H1 (cell line): ENCODE data around the gene RFXAP. TPM values are rescaled to one million over a fixed set of nuclear protein-coding genes. Genes with fewer than 3 reads are reported as not detected.

Source experiments
- CTCF ChIA-PET: fragments of 300-600 bp; sonication (Branson Sonifier 250); formaldehyde crosslinking; loops from one replicate; lab custom pipeline; 2021; ENCODE audit not compliant: partially characterized antibody; lab: Charles Lee
- POLR2A ChIA-PET: fragments of 300-600 bp; sonication (Branson Sonifier 250); formaldehyde crosslinking; loops from one replicate; lab custom pipeline; 2021; ENCODE audit warnings: inconsistent platforms; ENCODE audit not compliant: partially characterized antibody; lab: Charles Lee
- DNase-seq, 2 experiments: peaks; one replicate each; pipeline versions ENCODE4 v3.0.0 to v3.0.0-alpha.2; 2010 to 2022; ENCODE audit warnings: low spot score in 2 of 2, low read depth in 1 of 2, mixed read lengths in 1 of 2
- FAIRE-seq: peaks from 2 replicates; lab custom pipeline; 2011; peaks lifted over from hg19 to GRCh38; lab: Jason Lieb, UNC
- H2AFZ ChIP-seq: 2 replicates; pipeline ENCODE4 v1.8.1; 2012; ENCODE audit warnings: low read length, inconsistent platforms
- H2AK5ac ChIP-seq: 2 replicates; pipeline ENCODE4 v1.6.1; 2013; ENCODE audit warnings: low read depth, low read length
- H2BK120ac ChIP-seq: replicated peaks from 2 replicates; pipeline ENCODE3; 2013; ENCODE audit warnings: low read depth, low read length, inconsistent platforms
- H2BK12ac ChIP-seq: 2 replicates; pipeline ENCODE4 v1.6.1; 2013; ENCODE audit warnings: low read depth, low read length
- H2BK15ac ChIP-seq: 2 replicates; pipeline ENCODE4 v1.6.1; 2013; ENCODE audit warnings: low read length
- H2BK20ac ChIP-seq: 2 replicates; pipeline ENCODE4 v1.6.1; 2013; ENCODE audit warnings: low read length
- H2BK5ac ChIP-seq: 2 replicates; pipeline ENCODE4 v1.6.1; 2013; ENCODE audit warnings: low read depth, low read length
- H3K14ac ChIP-seq: 2 replicates; pipeline ENCODE4 v1.6.1; 2013; ENCODE audit warnings: inconsistent platforms; ENCODE audit not compliant: insufficient read length
- H3K18ac ChIP-seq: 2 replicates; pipeline ENCODE4 v1.6.1; 2013; ENCODE audit warnings: low read length; ENCODE audit errors: extremely low read depth
- H3K23ac ChIP-seq: 2 replicates; pipeline ENCODE4 v1.6.1; 2013; ENCODE audit warnings: inconsistent platforms; ENCODE audit not compliant: insufficient read length
- H3K23me2 ChIP-seq: 2 replicates; pipeline ENCODE4 v1.6.1; 2013; ENCODE audit warnings: low read depth, low read length
- H3K27ac ChIP-seq: 2 replicates; pipeline ENCODE4 v1.6.1; 2011; ENCODE audit warnings: low read depth, low read length, inconsistent platforms
- H3K27me3 ChIP-seq, 4 experiments: replicated peaks in 1 of 4; 1 replicate in 1 of 4; 2 replicates in 3 of 4; pipeline versions ENCODE4 v1.6.1 to v1.8.1; 2011 to 2013; ENCODE audit warnings: low read length in 3 of 4, mild to moderate bottlenecking in 3 of 4, inconsistent platforms in 2 of 4, mixed read lengths in 2 of 4, moderate library complexity in 1 of 4; ENCODE audit not compliant: control insufficient read depth in 3 of 4, insufficient read depth in 3 of 4; ENCODE audit errors: extremely low read depth in 1 of 4
- H3K36me3 ChIP-seq, 4 experiments: 2 replicates each; pipeline versions ENCODE4 v1.6.1 to v1.8.1; 2011 to 2013; ENCODE audit warnings: mild to moderate bottlenecking in 4 of 4, low read length in 3 of 4, moderate library complexity in 2 of 4, control low read depth in 1 of 4, inconsistent platforms in 1 of 4; ENCODE audit not compliant: insufficient read depth in 4 of 4, control insufficient read depth in 2 of 4
- H3K4ac ChIP-seq: replicated peaks from 2 replicates; pipeline ENCODE3; 2013; ENCODE audit warnings: low read length, low read depth, mixed read lengths, inconsistent platforms; ENCODE audit not compliant: insufficient read length
- H3K4me1 ChIP-seq, 4 experiments: replicated peaks in 1 of 4; 1 replicate in 1 of 4; 2 replicates in 3 of 4; pipeline versions ENCODE4 v1.6.1 to v1.8.1; 2011 to 2013; ENCODE audit warnings: low read length in 3 of 4, inconsistent platforms in 2 of 4, mixed read lengths in 1 of 4; ENCODE audit not compliant: insufficient read depth in 4 of 4, control insufficient read depth in 3 of 4
- H3K4me2 ChIP-seq, 2 experiments: 2 replicates each; pipeline versions ENCODE4 v1.6.1 to v1.8.1; 2011 to 2013; ENCODE audit warnings: low read depth in 2 of 2, low read length in 2 of 2, control low read depth in 1 of 2, inconsistent platforms in 1 of 2, mild to moderate bottlenecking in 1 of 2; ENCODE audit not compliant: insufficient read depth in 1 of 2
- H3K4me3 ChIP-seq, 4 experiments: fragments of 200-600, 300-600 bp in 1 of 4; sonication (generic), shearing (Covaris generic), sonication (Bioruptor Twin) in 1 of 4; 2 replicates each; pipeline versions ENCODE4 v1.5.1 to v1.8.1; 2011 to 2016; ENCODE audit warnings: low read length in 4 of 4, low read depth in 3 of 4, control low read depth in 2 of 4, inconsistent platforms in 2 of 4, mild to moderate bottlenecking in 2 of 4, mixed read lengths in 1 of 4, moderate library complexity in 1 of 4; ENCODE audit not compliant: insufficient read depth in 2 of 4; ENCODE audit errors: extremely low read depth in 1 of 4
- H3K56ac ChIP-seq: replicated peaks from 2 replicates; pipeline ENCODE3; 2013; ENCODE audit warnings: low read depth, mild to moderate bottlenecking, mixed read lengths, low read length, inconsistent platforms; ENCODE audit not compliant: insufficient read length
- H3K79me1 ChIP-seq: 2 replicates; pipeline ENCODE4 v1.6.1; 2013; ENCODE audit warnings: low read depth, low read length, control low read depth
- H3K79me2 ChIP-seq, 2 experiments: 2 replicates each; pipeline versions ENCODE4 v1.6.1 to v1.8.1; 2012 to 2013; ENCODE audit warnings: low read length in 2 of 2, mild to moderate bottlenecking in 2 of 2, inconsistent platforms in 1 of 2; ENCODE audit not compliant: insufficient read depth in 2 of 2, control insufficient read depth in 1 of 2
- H3K9ac ChIP-seq, 4 experiments: replicated peaks in 1 of 4; 1 replicate in 1 of 4; 2 replicates in 3 of 4; pipeline versions ENCODE4 v1.6.1 to v1.8.1; 2011 to 2013; ENCODE audit warnings: low read depth in 3 of 4, low read length in 3 of 4, control low read depth in 2 of 4, mild to moderate bottlenecking in 2 of 4, moderate library complexity in 2 of 4, inconsistent platforms in 1 of 4; ENCODE audit errors: extremely low read depth in 1 of 4
- H3K9me3 ChIP-seq, 2 experiments: 2 replicates each; pipeline versions ENCODE4 v1.6.1 to v1.8.1; 2012 to 2013; ENCODE audit warnings: mild to moderate bottlenecking in 2 of 2, moderate library complexity in 2 of 2, control low read depth in 1 of 2, inconsistent platforms in 1 of 2, low read depth in 1 of 2, low read length in 1 of 2, mixed read lengths in 1 of 2; ENCODE audit not compliant: insufficient read depth in 2 of 2
- H4K20me1 ChIP-seq, 2 experiments: replicated peaks in 1 of 2; 2 replicates each; pipeline versions ENCODE3 to v1.8.1; 2011 to 2013; ENCODE audit warnings: inconsistent platforms in 2 of 2, low read length in 2 of 2, mild to moderate bottlenecking in 1 of 2; ENCODE audit not compliant: insufficient read depth in 2 of 2, control insufficient read depth in 1 of 2
- H4K5ac ChIP-seq: 2 replicates; pipeline ENCODE4 v1.6.1; 2013; ENCODE audit warnings: low read length, low read depth, mixed read lengths, inconsistent platforms; ENCODE audit not compliant: insufficient read length
- H4K8ac ChIP-seq: 2 replicates; pipeline ENCODE4 v1.8.0; 2013; ENCODE audit warnings: mild to moderate bottlenecking, moderate library complexity, low read length, inconsistent platforms; ENCODE audit not compliant: insufficient read depth; ENCODE audit errors: extremely low read depth
- H4K91ac ChIP-seq: replicated peaks from 2 replicates; pipeline ENCODE3; 2013; ENCODE audit warnings: low read length, mixed read lengths, inconsistent platforms; ENCODE audit not compliant: insufficient read length
- CTBP2 ChIP-seq: IDR thresholded peaks from 2 replicates; pipeline ENCODE4 v1.7.0; 2011; ENCODE audit warnings: borderline replicate concordance, mild to moderate bottlenecking, moderate library complexity, mixed read lengths, low read length; ENCODE audit not compliant: insufficient read depth, insufficient read length
- FOSL1 ChIP-seq: IDR thresholded peaks from 2 replicates; pipeline ENCODE4 v1.6.1; 2011; ENCODE audit warnings: mild to moderate bottlenecking, low read depth, low read length, moderate library complexity; ENCODE audit not compliant: insufficient read depth
- KDM1A ChIP-seq: fragments of 200-600, 300-600 bp; sonication (generic); IDR thresholded peaks from 2 replicates; pipeline ENCODE4 v1.7.1; 2016; ENCODE audit warnings: mild to moderate bottlenecking, low read length, borderline replicate concordance
- SP2 ChIP-seq: IDR thresholded peaks from 2 replicates; pipeline ENCODE4 v1.6.1; 2012; ENCODE audit warnings: mild to moderate bottlenecking, low read length, inconsistent platforms
- WGBS, 2 experiments: shearing (Covaris generic) in 1 of 2; methylation state at CpG; one replicate each; pipeline versions ENCODE4 v1.1.6 to v1.1.7; 2013 to 2015; ENCODE audit warnings: low lambda C conversion rate in 2 of 2, mixed read lengths in 2 of 2, inconsistent platforms in 1 of 2, low coverage in 1 of 2, missing lambda C conversion rate in 1 of 2; ENCODE audit not compliant: insufficient replicate concordance in 2 of 2, insufficient coverage in 1 of 2, insufficient read length in 1 of 2; ENCODE audit errors: extremely low coverage in 1 of 2, missing lambda C conversion rate in 1 of 2; 5-methylcytosine and 5-hydroxymethylcytosine counted together
- polyA plus RNA-seq, 7 experiments: library from polyadenylated mRNA; depleted of rRNA in 3 of 7; stranded (reverse) in 5 of 7; unstranded in 2 of 7; fragments of >200 nt in 5 of 7; fragments of 200-250 nt in 2 of 7; gene quantifications; 1 replicate in 5 of 7; 2 replicates in 1 of 7; 4 replicates in 1 of 7; pipeline versions ENCODE4 v1.2.1 to v1.2.3, GENCODE V29; 2011 to 2013; ENCODE audit warnings: missing spikeins in 2 of 7, mixed read lengths in 2 of 7
- total RNA-seq: library from RNA; stranded (reverse); fragmentation: NEBNext Ultra II Directional; extraction: Animal tissue kit (Norgen Biotek cat#: 25700); gene quantifications from 2 replicates; pipeline ENCODE4 v1.2.1, GENCODE V29; 2021

The RFXAP gene
- total and polyA plus RNA-seq, 2 of the 8 experiments (the other 6 are each of a cell fraction or from before 2014, with no cell fraction given): 5.2 to 11.5 TPM

DNA sequence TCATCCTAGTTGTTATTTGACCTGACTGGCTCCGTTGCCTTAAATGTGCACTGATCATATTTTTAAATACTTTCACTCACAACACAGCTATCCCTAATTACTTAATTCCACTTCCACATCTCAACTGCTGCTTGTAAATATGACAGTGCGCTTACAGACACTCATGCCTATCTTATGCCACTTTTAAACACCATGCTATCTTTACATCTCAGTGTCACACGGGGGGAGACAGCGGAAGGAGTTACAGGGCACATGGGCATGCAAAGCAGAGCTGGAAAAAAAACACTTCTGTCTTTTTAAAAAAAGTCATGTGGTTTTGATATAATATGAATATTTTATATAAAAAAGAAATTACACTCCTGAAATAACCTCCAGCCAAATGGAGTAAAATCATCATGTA, 56.9 kb downstream of the RFXAP start:
- no peak overlapping the region for H3K23ac ChIP-seq

More for the DNA sequence above, 56.9 kb downstream of the RFXAP start:
- Histone ChIP-seq H2BK12ac (no peak overlapping the region), H3K9ac (no peak overlapping the region), H2BK15ac (no peak overlapping the region), H2BK120ac (no peak overlapping the region), H3K79me1 (no peaks in the 10 kb centered on the region), H2AK5ac (no peak overlapping the region), H4K20me1 (no peaks in the 10 kb centered on the region), H2BK20ac (no peak overlapping the region), H4K8ac (no peak overlapping the region), H3K9me3 (no peaks in the 10 kb centered on the region), H3K4me2 (no peak overlapping the region), H3K4me3 (no peak overlapping the region), H3K4ac (no peak overlapping the region), H3K27me3 (no peaks in the 10 kb centered on the region), H3K23me2 (no peaks in the 10 kb centered on the region; the same call in 1 of the 2 replicates), H3K4me1 (no peaks in the 10 kb centered on the region), H2AFZ (no peak overlapping the region), H2BK5ac (no peak overlapping the region), H3K18ac (no peak overlapping the region), H4K91ac (no peak overlapping the region), H3K27ac (no peak overlapping the region), H4K5ac (no peak overlapping the region), H3K14ac (no peak overlapping the region), H3K36me3 (no peaks in the 10 kb centered on the region), H3K56ac (no peak overlapping the region), H3K79me2 (no peaks in the 10 kb centered on the region)
- ChIA-PET POLR2A (no interaction called here), CTCF (interaction anchor here (0.5 to 1.6 kb wide), 3 partner anchors 25 to 1005 kb away, joined by 3 to 4 read pairs (median 3); no protein-coding TSS in a partner anchor)
- DNase-seq: no peak
- no peak for FAIRE-seq
- WGBS, 2 experiments: 90% methylated on average over 4 of the region's 4 CpGs; no CpG with 5 or more reads in 1 of the 2 experiments
- TF ChIP-seq SP2 (no peak), FOSL1 (no peak), KDM1A (no peak), CTBP2 (no peak)
